OCI-LY3 (cell line): ENCODE data around the gene CAMTA1.

Source experiments
- CTCF ChIP-seq: fragments of 200-600, 300-600 bp; sonication (generic); IDR thresholded peaks from 2 replicates; pipeline ENCODE4 v1.5.1; 2014; ENCODE audit warnings: antibody characterized with exemption, low read length, low read depth
- EZH2phosphoT487 ChIP-seq: fragments of 200-600 bp; shearing (Covaris generic); IDR thresholded peaks from 2 replicates; pipeline ENCODE4 v1.6.1; 2018; ENCODE audit warnings: antibody characterized with exemption, mixed run types, low read depth

- TF ChIP-seq CTCF: no peak
- no peak for TF ChIP-seq EZH2phosphoT487
These were observed 922.3 kb downstream of the CAMTA1 start for GRCh38 chr1:7707527-7707926.
